NCI-H2227 (cell line): ENCODE data around the gene ARID4B.
"Not testable (repeated sequence)": the region's sequence is repeated elsewhere in the genome, so short reads cannot be mapped to it uniquely, and the experiment has no call there.

Experiments
- DNase-seq: peaks from one replicate; lab custom pipeline; 2025; ENCODE audit not compliant: unreplicated experiment; lab: John Stamatoyannopoulos, UW

ARID4B gene

GRCh38 chr1:235328271-235329138 is 526 bp upstream of the ARID4B start, which contains the start of gene GGPS1:
TSS of gene GGPS1 (plus strand) at chr1:235328570. CDS start at chr1:235335265, 6,695 bp downstream.
- DNase-seq, result peak; percentile 99

GRCh38 chr1:235326719-235327558 is 1.0 kb downstream of the ARID4B start:
- DNase-seq, result peak; percentile 46

- DNase-seq, result no peak
Measured at GRCh38 chr1:235325854-235326253, 2.1 kb downstream of the ARID4B start.

GRCh38 chr1:235325139-235325538 is 2.8 kb downstream of the ARID4B start:
- no peak for DNase-seq

GRCh38 chr1:235324296-235324695 is 3.7 kb downstream of the ARID4B start:
- no peak for DNase-seq

- no peak for DNase-seq
Measured at GRCh38 chr1:235320521-235321179, 7.3 kb downstream of the ARID4B start.

- DNase-seq, result no peak
Measured at GRCh38 chr1:235319255-235319654, 8.7 kb downstream of the ARID4B start.

GRCh38 chr1:235317168-235317567 is 10.8 kb downstream of the ARID4B start:
- DNase-seq, result no peak

- no peak for DNase-seq
Measured at GRCh38 chr1:235315735-235316134, 12.2 kb downstream of the ARID4B start.

- DNase-seq, result no peak
Measured at GRCh38 chr1:235315173-235315572, 12.8 kb downstream of the ARID4B start.

GRCh38 chr1:235313931-235314678 is 13.9 kb downstream of the ARID4B start:
- no peak for DNase-seq

- no peak for DNase-seq
Measured at GRCh38 chr1:235313262-235313661, 14.7 kb downstream of the ARID4B start.

- DNase-seq, result not testable (repeated sequence)
Measured at GRCh38 chr1:235309206-235309605, 18.8 kb downstream of the ARID4B start.

GRCh38 chr1:235307158-235308124 is 20.5 kb downstream of the ARID4B start:
- DNase-seq, result no peak

GRCh38 chr1:235304549-235305451 is 23.2 kb downstream of the ARID4B start:
- peak; percentile 7 for DNase-seq

- DNase-seq, result no peak
Measured at GRCh38 chr1:235302143-235302542, 25.8 kb downstream of the ARID4B start.

- no peak for DNase-seq
Measured at GRCh38 chr1:235299169-235299858, 28.7 kb downstream of the ARID4B start.

- no peak for DNase-seq
Measured at GRCh38 chr1:235298758-235299157, 29.2 kb downstream of the ARID4B start.
